CD4-positive, alpha-beta T cell (primary cell): Measurements from ENCODE around the gene NXPE2. TPM values are rescaled to one million over a fixed set of nuclear protein-coding genes. Genes with fewer than 3 reads are reported as not detected.

Source experiments
- ATAC-seq: fragments of 200-7000 bp; cut with Tn5 transposase; one replicate; pipeline ENCODE4 v1.10.0; 2022; ENCODE audit warnings: mild to moderate bottlenecking; ENCODE audit not compliant: poor library complexity
- CTCF ChIA-PET: fragments of 350-600 bp; sonication (Branson Sonifier 250); formaldehyde crosslinking; loops from one replicate; lab custom pipeline; 2021; ENCODE audit warnings: antibody characterized with exemption, inconsistent platforms; lab: Charles Lee
- POLR2A ChIA-PET: fragments of 350-600 bp; sonication (Branson Sonifier 250); formaldehyde crosslinking; loops from one replicate; lab custom pipeline; 2021; ENCODE audit warnings: antibody characterized with exemption, inconsistent platforms; lab: Charles Lee
- DNase-seq, 14 experiments: peaks; one replicate each; pipeline ENCODE4 v3.0.0-alpha.2; 2013 to 2020; ENCODE audit warnings: mixed read lengths in 2 of 14
- H3K27ac ChIP-seq, 2 donors: one replicate each; pipeline versions ENCODE4 v1.5.1 to v1.7.0; 2013; ENCODE audit warnings: low read length in 2 of 2, low read depth in 1 of 2, mild to moderate bottlenecking in 1 of 2
- H3K27me3 ChIP-seq, 2 experiments: 1 replicate in 1 of 2; 2 replicates in 1 of 2; pipeline versions ENCODE4 v1.6.1 to v1.7.0; 2013; ENCODE audit warnings: low read length in 2 of 2, control low read depth in 1 of 2, mild to moderate bottlenecking in 1 of 2, moderate library complexity in 1 of 2; ENCODE audit not compliant: insufficient read depth in 2 of 2, control insufficient read depth in 1 of 2
- H3K36me3 ChIP-seq: one replicate; pipeline ENCODE4 v1.6.1; 2013; ENCODE audit warnings: low read length, control low read depth; ENCODE audit not compliant: insufficient read depth
- H3K4me1 ChIP-seq: one replicate; pipeline ENCODE4 v1.6.1; 2013; ENCODE audit warnings: low read length, control low read depth; ENCODE audit not compliant: insufficient read depth
- H3K4me3 ChIP-seq: one replicate; pipeline ENCODE4 v1.5.1; 2013; ENCODE audit warnings: mild to moderate bottlenecking, low read length, moderate library complexity
- H3K9me3 ChIP-seq, 2 experiments: 1 replicate in 1 of 2; 2 replicates in 1 of 2; pipeline versions ENCODE4 v1.6.1 to v1.7.0; 2013; ENCODE audit warnings: low read length in 2 of 2, mild to moderate bottlenecking in 2 of 2, control low read depth in 1 of 2, moderate library complexity in 1 of 2; ENCODE audit not compliant: control insufficient read depth in 1 of 2, insufficient read depth in 1 of 2
- H3K27ac Mint-ChIP-seq: one replicate; pipeline ENCODE4 v1.8.0; 2020; ENCODE audit warnings: mixed read lengths
- H3K27me3 Mint-ChIP-seq: one replicate; pipeline ENCODE4 v1.8.0; 2021; ENCODE audit warnings: mixed read lengths
- H3K36me3 Mint-ChIP-seq: one replicate; pipeline ENCODE4 v1.8.0; 2021; ENCODE audit warnings: low read depth, mixed read lengths
- H3K4me1 Mint-ChIP-seq: one replicate; pipeline ENCODE4 v1.8.0; 2021; ENCODE audit warnings: low read depth, mixed read lengths
- H3K4me3 Mint-ChIP-seq: one replicate; pipeline ENCODE4 v1.8.0; 2020; ENCODE audit warnings: mild to moderate bottlenecking, mixed read lengths
- H3K9me3 Mint-ChIP-seq: one replicate; pipeline ENCODE4 v1.8.0; 2020; ENCODE audit warnings: mixed read lengths
- CTCF ChIP-seq: fragments of 200-600 bp; IDR thresholded peaks from one replicate; pipeline ENCODE4 v1.8.0; 2022; ENCODE audit warnings: antibody characterized with exemption, mild to moderate bottlenecking
- intact Hi-C, 2 experiments: fragments of 100-400 bp; cut with DNase I in 1 of 2; cut with micrococcal nuclease in 1 of 2; formaldehyde crosslinking; loops; one replicate each; pipeline versions ENCODE4 v1.15.1 to v1.9.0; 2023 to 2025; cut with DNase I, micrococcal nuclease
- total RNA-seq, 174 experiments: library from RNA in 2 of 174; stranded (reverse) in 2 of 174; gene quantifications; one replicate each; pipeline ENCODE4 v1.2.3 and lab custom pipeline; 2021 to 2026

The NXPE2 gene
- total RNA-seq, 2 experiments from 2014 or later: not detected

GRCh38 chr11:114713756-114714155 is 35.4 kb downstream of the NXPE2 start:
- DNase-seq: no peak
- H3K27me3 Mint-ChIP-seq: no peaks in the 10 kb centered on the region

GRCh38 chr11:114719562-114719961 is 41.2 kb downstream of the NXPE2 start:
- POLR2A ChIA-PET: no interaction called here
- Histone ChIP-seq H3K36me3 (no peaks in the 10 kb centered on the region), H3K9me3 (no peaks in the 10 kb centered on the region), H3K27ac (no peak overlapping the region), H3K4me1 (no peaks in the 10 kb centered on the region), H3K27me3 (no peaks in the 10 kb centered on the region), H3K4me3 (no peak overlapping the region)
- DNase-seq (no peak), ATAC-seq (no peak)
- H3K27me3 Mint-ChIP-seq: peaks cover 7% of the 10 kb centered on the region
- H3K36me3 Mint-ChIP-seq: no peaks in the 10 kb centered on the region
- CTCF ChIA-PET: no interaction called here
- no peak overlapping the region for H3K4me3 Mint-ChIP-seq
- H3K4me1 Mint-ChIP-seq: no peaks in the 10 kb centered on the region
- H3K9me3 Mint-ChIP-seq: no peaks in the 10 kb centered on the region
- no peak for TF ChIP-seq CTCF
- intact Hi-C loops: no loop called here
- no peak overlapping the region for H3K27ac Mint-ChIP-seq

More at GRCh38 chr11:114713756-114714155, 35.4 kb downstream of the NXPE2 start:
- Mint-ChIP-seq H3K4me1 (no peaks in the 10 kb centered on the region), H3K36me3 (no peaks in the 10 kb centered on the region), H3K9me3 (peaks cover 4% of the 10 kb centered on the region), H3K4me3 (no peak overlapping the region), H3K27ac (no peak overlapping the region)
- no peak for ATAC-seq
- CTCF ChIA-PET: no interaction called here
- peaks cover 0 to 4% of the 10 kb centered on the region in 2 experiments for H3K9me3 ChIP-seq
- intact Hi-C loops: no loop called here
- TF ChIP-seq CTCF: no peak
- POLR2A ChIA-PET: no interaction called here
- no peaks in the 10 kb centered on the region for H3K4me1 ChIP-seq
- no peak overlapping the region for H3K4me3 ChIP-seq
- no peaks in the 10 kb centered on the region for H3K36me3 ChIP-seq
- no peak overlapping the region for H3K27ac ChIP-seq
- no peaks in the 10 kb centered on the region for H3K27me3 ChIP-seq

- Histone ChIP-seq H3K27ac (no peak overlapping the region), H3K9me3 (no peaks in the 10 kb centered on the region), H3K4me3 (no peak overlapping the region), H3K4me1 (no peaks in the 10 kb centered on the region), H3K36me3 (no peaks in the 10 kb centered on the region), H3K27me3 (no peaks in the 10 kb centered on the region)
- ChIA-PET CTCF (no interaction called here), POLR2A (no interaction called here)
- H3K4me1 Mint-ChIP-seq: no peaks in the 10 kb centered on the region
- H3K9me3 Mint-ChIP-seq: peaks cover 2% of the 10 kb centered on the region
- H3K4me3 Mint-ChIP-seq: no peak overlapping the region
- no peak for TF ChIP-seq CTCF
- DNase-seq (no peak), ATAC-seq (no peak)
- no peak overlapping the region for H3K27ac Mint-ChIP-seq
- no peaks in the 10 kb centered on the region for H3K27me3 Mint-ChIP-seq
- intact Hi-C loops: no loop called here
- no peaks in the 10 kb centered on the region for H3K36me3 Mint-ChIP-seq
Observed at GRCh38 chr11:114724916-114725524, 46.7 kb downstream of the NXPE2 start.
